ENCODE results near the gene CLCF1. TPM values are rescaled to one million over a fixed set of nuclear protein-coding genes. Genes with fewer than 3 reads are reported as not detected.

CLCF1 gene
- total and polyA plus RNA-seq, 10 of the 15 experiments (the other 5 are each of a cell fraction or from before 2014, with no cell fraction given) = 0.16 to 2.1 (median 0.63) TPM; not detected in 1

GRCh38 chr11:67391304-67392182 is 18.1 kb upstream of the CLCF1 start, which contains the start of gene RAD9A:
TSS of gene RAD9A (plus strand) at chr11:67391986. CDS start at chr11:67392045, 59 bp downstream.
- under 1% methylated on average over 67 of the region's 75 CpGs for WGBS (ENCODE audit: insufficient coverage, insufficient replicate concordance, low lambda C conversion rate, missing lambda C conversion rate)
- Histone ChIP-seq H2AFZ (ENCODE audit: control insufficient read depth, low read depth, low read length) (peak within 1 kb of the TSS; percentile 84), H3K79me2 (ENCODE audit: control insufficient read depth, insufficient read depth, low read length) (peaks cover 22% of the 10 kb centered on the region), H3K9ac (ENCODE audit: control insufficient read depth, insufficient read depth, low read length) (peak within 1 kb of the TSS; percentile 91), H3K27ac (ENCODE audit: control insufficient read depth, insufficient read depth) (peak within 1 kb of the TSS; percentile 78), H3K27me3 (replicated peaks in 1 of 2; ENCODE audit: control insufficient read depth in 2 of 2, insufficient read depth in 2 of 2, low read length in 1 of 2) (no peaks in the 10 kb centered on the region), H4K20me1 (ENCODE audit: control insufficient read depth, insufficient read depth) (no peaks in the 10 kb centered on the region; the same call in 1 of the 2 replicates), H3K36me3 (ENCODE audit: control insufficient read depth in 2 of 2, insufficient read depth in 2 of 2, low read length in 1 of 2) (peaks cover 4 to 6% of the 10 kb centered on the region in 2 experiments; a peak in 3 of 4 replicates), H3K4me3 (peak within 1 kb of the TSS; percentile 97), H3K4me2 (ENCODE audit: control insufficient read depth, insufficient read depth) (peak within 1 kb of the TSS; percentile 99), H3K4me1 (ENCODE audit: control insufficient read depth, insufficient read depth, low read length) (peaks cover 7% of the 10 kb centered on the region), H3K9me3 (replicated peaks; ENCODE audit: control insufficient read depth, insufficient read depth, low read length) (no peaks in the 10 kb centered on the region)
- in situ Hi-C loops (cut with MboI) = no loop called here
- peak; percentile 90 for ATAC-seq
- SMC1A ChIA-PET (ENCODE audit: uncharacterized antibody, unreplicated experiment) = interaction anchor here (1.0 to 3.4 kb wide), 11 partner anchors 10 to 114 kb away, joined by 3 to 17 read pairs (median 4); partner anchors contain the start of genes PITPNM1, PPP1CA, PTPRCAP and TMEM134
- RAD21 ChIA-PET (ENCODE audit: unreplicated experiment) = interaction anchor here (0.6 to 2.6 kb wide), 19 partner anchors 10 to 310 kb away, joined by 3 to 24 read pairs (median 5); partner anchors contain the start of genes AIP, CDK2AP2, CLCF1 and PITPNM1
- CTCF ChIA-PET = interaction anchor here (0.7 to 25.5 kb wide), 11 partner anchors 9 to 223 kb away, joined by 3 to 1301 read pairs (median 3); partner anchors contain the start of genes AIP, CDK2AP2, CLCF1 and POLD4
- peak; percentile 68 for FAIRE-seq
- no peak for DNase-seq (ENCODE audit: low read depth, low spot score)
- intact Hi-C loops (cut with micrococcal nuclease; ENCODE audit: unreplicated experiment) = no loop called here
- TSS peak; percentile 86 for BruUV-seq (replicated peaks)
- POLR2A ChIA-PET = interaction anchor here (0.5 to 2.8 kb wide), 19 partner anchors 9 to 94 kb away, joined by 3 to 48 read pairs (median 4); partner anchors contain the start of genes CLCF1, POLD4, PPP1CA and PTPRCAP
- TF ChIP-seq MAX (IDR thresholded peaks at IDR 0.05; ENCODE audit: low read depth, low read length) (peak; percentile 100), EP300 (IDR thresholded peaks at IDR 0.05; ENCODE audit: borderline replicate concordance in 1 of 2, control insufficient read depth in 1 of 2, low read depth in 2 of 2, low read length in 2 of 2) (peak; percentile 22 to 64; a peak in 2 of 4 replicates), TAF1 (IDR thresholded peaks at IDR 0.05; ENCODE audit: borderline replicate concordance, low read depth, low read length) (no peak), RBBP5 (conservative IDR thresholded peaks at IDR 0.05) (no peak), EGR1 (IDR thresholded peaks at IDR 0.05; ENCODE audit: borderline replicate concordance in 1 of 2, low read depth in 2 of 2, low read length in 2 of 2) (peak; percentile 42 to 68), SMC3 (IDR thresholded peaks at IDR 0.05; ENCODE audit: borderline replicate concordance, low read length) (peak; percentile 22), ZNF687 (IDR thresholded peaks at IDR 0.05) (peak; percentile 89), IKZF1 (conservative IDR thresholded peaks at IDR 0.05) (peak; percentile 82), SIN3A (IDR thresholded peaks at IDR 0.05; ENCODE audit: low read depth, low read length) (peak; percentile 98), POLR2A (IDR thresholded peaks at IDR 0.05; ENCODE audit: low read depth, low read length) (peak; percentile 83), BACH1 (IDR thresholded peaks at IDR 0.05; ENCODE audit: borderline replicate concordance) (peak; percentile 80; the same call in 1 of the 2 replicates), CBFB (IDR thresholded peaks at IDR 0.05; ENCODE audit: low read depth) (no peak), HDGF (IDR thresholded peaks at IDR 0.05) (no peak), ZNF274 (IDR thresholded peaks at IDR 0.05; ENCODE audit: insufficient read depth, insufficient read length) (no peak), ETV6 (conservative IDR thresholded peaks at IDR 0.05 in 1 of 2, IDR thresholded peaks at IDR 0.05 in 1 of 2; ENCODE audit: borderline replicate concordance in 1 of 2, low read depth in 1 of 2) (no peak), YY1 (IDR thresholded peaks at IDR 0.05; ENCODE audit: low read depth, low read length) (no peak), NFIC (IDR thresholded peaks at IDR 0.05; ENCODE audit: low read depth, low read length) (peak; percentile 71; the same call in 1 of the 2 replicates), YBX1 (IDR thresholded peaks at IDR 0.05) (no peak)
